ENCODE results near the gene ELMO1.

The ELMO1 gene

GRCh38 chr7:37399876-37400421 is 48.7 kb downstream of the ELMO1 start:
- DNase-seq, result no peak
- no peak overlapping the region for H3K4me3 Mint-ChIP-seq
- H3K27me3 Mint-ChIP-seq, result no peaks in the 10 kb centered on the region
- H3K27ac Mint-ChIP-seq, result no peak overlapping the region
- no peaks in the 10 kb centered on the region for H3K36me3 Mint-ChIP-seq (ENCODE audit: insufficient read depth)
- H3K9me3 Mint-ChIP-seq, result no peaks in the 10 kb centered on the region
- peaks cover 22 to 28% of the 10 kb centered on the region in 2 donors for H3K4me1 Mint-ChIP-seq (ENCODE audit: low read depth in 2 of 2)
- no peak for ATAC-seq (replicated peaks)

DNA sequence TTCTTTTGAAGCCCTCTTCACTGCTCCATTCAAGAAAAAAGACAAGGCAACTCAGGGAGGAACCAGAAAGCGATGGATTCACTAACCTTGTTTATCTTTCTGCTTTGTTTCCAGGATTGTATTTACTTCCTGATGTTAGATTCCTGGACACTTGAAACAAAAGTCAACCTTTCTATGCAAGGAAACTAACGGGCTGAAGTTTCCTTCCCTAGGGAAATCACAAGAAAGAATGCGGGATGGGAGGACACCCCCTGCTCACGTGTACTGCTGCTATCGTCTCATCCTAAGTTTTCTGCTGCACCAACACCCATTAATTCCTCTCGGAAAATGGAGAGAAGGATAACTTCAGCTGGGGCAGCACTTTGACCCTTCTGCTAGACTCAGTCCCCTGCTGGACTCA is 50.3 kb downstream of the ELMO1 start:
- Mint-ChIP-seq H3K4me3 (no peak overlapping the region), H3K4me1 (ENCODE audit: low read depth in 2 of 2) (peaks cover 31 to 43% of the 10 kb centered on the region in 2 donors), H3K27me3 (no peaks in the 10 kb centered on the region), H3K9me3 (no peaks in the 10 kb centered on the region), H3K27ac (no peak overlapping the region), H3K36me3 (ENCODE audit: insufficient read depth) (no peaks in the 10 kb centered on the region)
- no peak for DNase-seq
- no peak for ATAC-seq (replicated peaks)

DNA sequence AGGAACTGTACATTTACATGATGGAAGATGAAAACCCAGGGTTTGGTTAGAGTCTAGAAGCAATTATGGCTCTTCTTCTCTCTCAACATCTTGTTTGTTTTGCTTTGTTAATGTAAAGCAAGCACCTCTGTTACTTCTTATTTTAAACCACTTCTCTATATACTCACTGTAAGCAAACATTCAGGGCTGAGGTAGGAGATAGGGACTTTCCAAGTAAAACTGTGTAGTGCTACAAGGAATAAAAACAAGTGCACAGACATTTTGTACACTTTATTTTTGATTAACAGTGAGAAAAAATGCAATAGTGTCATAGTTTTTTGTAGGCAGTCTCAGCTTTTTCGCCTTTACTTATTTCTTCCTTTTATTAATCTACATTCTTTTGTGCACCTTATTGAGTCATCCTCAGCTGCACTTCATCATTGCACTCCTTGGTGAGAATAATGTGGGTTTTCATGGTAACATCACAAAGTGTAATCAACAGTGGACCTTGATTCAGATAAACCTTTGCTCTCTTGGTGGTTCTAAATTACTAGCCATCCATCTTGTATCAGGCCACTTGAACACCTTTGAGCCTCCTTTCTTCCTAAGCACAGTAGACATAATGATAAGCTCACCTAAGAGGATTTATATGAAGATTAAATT is 52.9 kb downstream of the ELMO1 start:
- no peak for DNase-seq
- H3K36me3 Mint-ChIP-seq (ENCODE audit: insufficient read depth), result no peaks in the 10 kb centered on the region
- H3K4me1 Mint-ChIP-seq (ENCODE audit: low read depth in 2 of 2), result peaks cover 43 to 63% of the 10 kb centered on the region in 2 donors
- no peak overlapping the region for H3K4me3 Mint-ChIP-seq
- H3K27ac Mint-ChIP-seq, result peak overlapping the region; percentile 53 to 62
- ATAC-seq (replicated peaks), result no peak
- H3K9me3 Mint-ChIP-seq, result no peaks in the 10 kb centered on the region
- no peaks in the 10 kb centered on the region for H3K27me3 Mint-ChIP-seq

DNA sequence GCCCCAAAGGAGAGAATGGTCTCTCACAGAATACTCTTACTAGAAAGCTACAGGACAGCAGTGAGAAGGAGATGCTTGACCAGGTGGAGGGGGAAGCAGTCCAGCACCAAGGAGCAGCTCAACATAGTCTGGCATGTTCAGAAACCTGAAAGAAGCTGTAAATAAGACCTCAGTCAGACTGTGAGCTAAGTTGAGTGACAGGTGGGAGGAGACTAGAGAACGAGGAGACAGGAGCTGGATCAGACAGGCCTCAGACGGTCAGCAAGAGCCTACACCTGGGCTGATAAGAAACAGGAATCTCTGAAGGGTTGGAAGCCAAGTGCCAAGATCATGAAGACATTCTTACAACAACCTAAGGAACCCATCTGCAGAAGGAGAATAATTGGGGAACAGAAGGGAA is 54.5 kb downstream of the ELMO1 start:
- DNase-seq (no peak), ATAC-seq (replicated peaks) (no peak)
- Mint-ChIP-seq H3K36me3 (ENCODE audit: insufficient read depth) (no peaks in the 10 kb centered on the region), H3K4me3 (no peak overlapping the region), H3K4me1 (ENCODE audit: low read depth in 2 of 2) (peaks cover 47 to 69% of the 10 kb centered on the region in 2 donors), H3K9me3 (no peaks in the 10 kb centered on the region), H3K27ac (peak overlapping the region; percentile 5 to 69), H3K27me3 (no peaks in the 10 kb centered on the region)

- Mint-ChIP-seq H3K27me3 (no peaks in the 10 kb centered on the region), H3K36me3 (ENCODE audit: insufficient read depth) (no peaks in the 10 kb centered on the region), H3K4me3 (no peak overlapping the region), H3K27ac (peak overlapping the region; percentile 5 to 69), H3K9me3 (no peaks in the 10 kb centered on the region), H3K4me1 (ENCODE audit: low read depth in 2 of 2) (peaks cover 45 to 65% of the 10 kb centered on the region in 2 donors)
- DNase-seq (no peak), ATAC-seq (replicated peaks) (no peak)
Measured at GRCh38 chr7:37393476-37393875, 55.2 kb downstream of the ELMO1 start.

DNA sequence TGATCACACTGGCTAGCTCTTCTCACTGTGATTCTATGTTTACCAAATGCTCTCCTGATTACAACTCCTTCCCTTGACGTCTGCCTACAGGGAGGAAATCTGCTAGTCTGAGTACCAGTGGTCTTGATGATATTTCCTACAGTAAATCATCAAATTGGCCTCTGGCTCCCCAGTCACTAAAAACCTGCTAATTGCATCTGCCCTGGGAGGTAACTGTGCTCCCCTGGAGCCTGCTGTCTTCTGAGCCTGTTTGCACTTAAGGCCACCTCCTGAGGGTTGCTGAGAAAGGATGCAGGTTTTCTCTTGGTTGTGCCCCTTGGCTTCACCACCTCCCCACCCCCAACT is 56.0 kb downstream of the ELMO1 start:
- H3K9me3 Mint-ChIP-seq, result no peaks in the 10 kb centered on the region
- ATAC-seq (replicated peaks), result no peak
- peaks cover 43 to 62% of the 10 kb centered on the region in 2 donors for H3K4me1 Mint-ChIP-seq (ENCODE audit: low read depth in 2 of 2)
- H3K36me3 Mint-ChIP-seq (ENCODE audit: insufficient read depth), result no peaks in the 10 kb centered on the region
- no peak overlapping the region for H3K27ac Mint-ChIP-seq
- H3K4me3 Mint-ChIP-seq, result no peak overlapping the region
- no peak for DNase-seq
- no peaks in the 10 kb centered on the region for H3K27me3 Mint-ChIP-seq

DNA sequence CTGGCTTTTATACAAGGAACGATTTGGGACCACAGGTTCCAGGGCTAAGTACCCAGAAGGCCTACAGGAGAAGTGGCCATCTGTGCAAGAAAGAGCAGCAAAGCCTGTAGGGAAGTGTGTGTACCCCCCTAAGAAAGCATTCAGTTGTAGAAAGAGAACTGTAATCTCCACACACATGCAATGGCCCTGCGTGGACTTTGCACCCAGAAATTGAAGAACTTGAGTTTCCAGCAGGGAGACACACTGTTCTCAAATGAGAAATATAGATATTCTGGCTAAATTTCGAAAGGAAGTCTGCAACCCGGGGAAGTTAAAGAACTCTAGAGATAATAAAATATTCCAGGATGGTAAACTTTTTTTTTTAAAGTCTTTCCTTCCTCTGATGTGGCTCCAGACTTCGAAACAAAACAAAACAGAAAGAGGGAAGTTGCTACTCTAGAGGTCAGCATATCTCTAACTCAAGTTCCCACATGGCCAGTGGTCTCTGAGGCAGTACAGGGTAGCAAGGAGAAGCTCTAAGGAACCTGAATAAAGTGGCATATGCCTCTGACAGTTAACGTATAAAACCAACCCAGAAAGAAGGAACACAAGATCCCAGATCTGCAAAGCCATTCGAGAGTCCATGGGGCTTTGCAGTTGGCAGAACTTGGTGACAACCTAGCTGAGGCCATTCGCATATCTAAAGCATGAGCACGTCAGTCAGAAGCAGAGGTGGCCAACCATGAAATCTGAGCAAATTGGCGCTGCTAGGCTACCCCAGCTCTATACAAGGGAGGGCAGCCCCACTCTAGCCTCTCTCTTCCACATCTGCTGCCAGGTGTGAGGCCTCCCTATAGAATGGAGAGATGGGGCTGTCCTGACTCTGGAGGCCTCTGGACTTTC is 56.6 kb downstream of the ELMO1 start:
- DNase-seq (no peak), ATAC-seq (replicated peaks) (no peak)
- no peaks in the 10 kb centered on the region for H3K36me3 Mint-ChIP-seq (ENCODE audit: insufficient read depth)
- H3K9me3 Mint-ChIP-seq, result no peaks in the 10 kb centered on the region
- no peaks in the 10 kb centered on the region for H3K27me3 Mint-ChIP-seq
- H3K4me1 Mint-ChIP-seq (ENCODE audit: low read depth in 2 of 2), result peaks cover 42 to 61% of the 10 kb centered on the region in 2 donors
- H3K4me3 Mint-ChIP-seq, result no peak overlapping the region
- H3K27ac Mint-ChIP-seq, result no peak overlapping the region

DNA sequence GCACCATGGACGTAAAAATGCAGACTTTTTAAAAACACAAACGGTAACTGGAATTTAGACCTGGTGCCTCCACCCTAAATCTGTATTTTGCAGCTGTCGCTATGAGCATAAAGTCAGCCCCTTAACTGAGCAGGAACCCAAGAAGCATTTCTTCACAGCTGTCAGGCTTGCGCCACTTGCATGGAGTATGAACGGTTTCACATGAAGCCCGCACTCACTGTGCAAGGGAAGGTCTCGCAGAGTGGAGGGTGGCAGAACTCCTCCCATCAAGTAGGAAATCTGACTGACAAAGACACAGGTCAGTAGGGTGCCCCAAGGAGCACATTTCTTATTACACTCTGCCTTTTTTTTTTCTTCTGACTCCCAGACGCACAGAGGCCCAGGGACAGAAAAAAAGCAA is 58.5 kb downstream of the ELMO1 start:
- H3K4me3 Mint-ChIP-seq, result no peak overlapping the region
- peaks cover 41 to 49% of the 10 kb centered on the region in 2 donors for H3K4me1 Mint-ChIP-seq (ENCODE audit: low read depth in 2 of 2)
- no peaks in the 10 kb centered on the region for H3K9me3 Mint-ChIP-seq

DNA sequence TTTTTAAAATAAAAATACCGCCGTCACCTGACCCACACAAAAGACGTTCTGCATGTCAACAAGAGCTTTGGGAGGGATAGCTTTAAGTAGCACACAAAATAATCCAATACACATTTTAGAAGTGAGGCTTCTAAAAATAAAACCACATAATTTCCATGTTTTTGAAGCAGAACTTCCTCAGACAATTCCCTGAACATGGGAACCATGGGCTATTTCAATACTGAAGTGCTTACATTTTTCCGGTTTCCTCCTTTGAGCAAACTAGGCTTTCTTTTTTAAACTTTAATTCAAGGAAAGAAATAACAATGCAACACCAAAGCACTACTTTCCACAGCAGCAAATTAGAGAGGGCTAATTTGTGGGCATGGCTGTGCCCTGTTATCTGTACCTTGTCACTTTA is 59.9 kb downstream of the ELMO1 start:
- Mint-ChIP-seq H3K27ac (peak overlapping the region in 1 of 2 donors; percentile 49), H3K4me1 (ENCODE audit: low read depth in 2 of 2) (peaks cover 33 to 42% of the 10 kb centered on the region in 2 donors), H3K36me3 (ENCODE audit: insufficient read depth) (no peaks in the 10 kb centered on the region), H3K4me3 (no peak overlapping the region), H3K27me3 (no peaks in the 10 kb centered on the region), H3K9me3 (no peaks in the 10 kb centered on the region)
- DNase-seq (no peak), ATAC-seq (replicated peaks) (no peak)

More for the DNA sequence above, 58.5 kb downstream of the ELMO1 start:
- H3K27me3 Mint-ChIP-seq, result no peaks in the 10 kb centered on the region
- no peak overlapping the region for H3K27ac Mint-ChIP-seq
- DNase-seq (no peak), ATAC-seq (replicated peaks) (no peak)
- H3K36me3 Mint-ChIP-seq (ENCODE audit: insufficient read depth), result no peaks in the 10 kb centered on the region

GRCh38 chr7:37385787-37386186 is 62.9 kb downstream of the ELMO1 start:
- Mint-ChIP-seq H3K27ac (no peak overlapping the region), H3K27me3 (no peaks in the 10 kb centered on the region), H3K4me3 (no peak overlapping the region), H3K36me3 (ENCODE audit: insufficient read depth) (no peaks in the 10 kb centered on the region), H3K9me3 (no peaks in the 10 kb centered on the region), H3K4me1 (ENCODE audit: low read depth in 2 of 2) (peaks cover 19 to 27% of the 10 kb centered on the region in 2 donors)
- ATAC-seq (replicated peaks) (no peak), DNase-seq (no peak)

DNA sequence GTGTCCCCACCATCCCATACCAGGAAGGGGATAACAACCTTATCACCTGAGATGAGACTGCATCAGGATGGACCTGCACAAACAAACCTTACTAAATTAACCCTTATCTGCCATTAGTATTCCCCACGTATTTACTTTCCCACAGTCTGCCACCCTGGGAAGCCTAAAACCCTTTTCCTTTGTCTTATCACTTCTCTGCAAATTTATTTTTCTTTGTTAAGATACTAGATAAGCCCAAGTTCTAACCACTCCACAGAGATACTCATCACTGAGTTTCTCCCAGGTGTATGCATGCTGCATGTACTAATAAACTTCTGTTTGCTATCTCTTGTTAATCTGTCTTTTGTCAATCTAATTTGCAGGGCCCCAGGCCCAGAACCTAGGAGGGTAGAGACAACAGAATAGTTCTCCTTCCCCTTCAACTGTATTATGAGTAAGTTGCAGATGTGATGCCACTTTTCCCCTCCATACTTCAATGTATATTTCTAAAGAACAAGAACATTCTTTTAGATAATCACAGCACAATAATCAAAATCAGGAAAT is 66.0 kb downstream of the ELMO1 start:
- H3K4me3 Mint-ChIP-seq, result no peak overlapping the region
- H3K9me3 Mint-ChIP-seq, result no peaks in the 10 kb centered on the region
- peaks cover 16 to 29% of the 10 kb centered on the region in 2 donors for H3K4me1 Mint-ChIP-seq (ENCODE audit: low read depth in 2 of 2)
- ATAC-seq (replicated peaks) (no peak), DNase-seq (no peak)
- H3K36me3 Mint-ChIP-seq (ENCODE audit: insufficient read depth), result no peaks in the 10 kb centered on the region
- H3K27me3 Mint-ChIP-seq, result no peaks in the 10 kb centered on the region
- H3K27ac Mint-ChIP-seq, result no peak overlapping the region

DNA sequence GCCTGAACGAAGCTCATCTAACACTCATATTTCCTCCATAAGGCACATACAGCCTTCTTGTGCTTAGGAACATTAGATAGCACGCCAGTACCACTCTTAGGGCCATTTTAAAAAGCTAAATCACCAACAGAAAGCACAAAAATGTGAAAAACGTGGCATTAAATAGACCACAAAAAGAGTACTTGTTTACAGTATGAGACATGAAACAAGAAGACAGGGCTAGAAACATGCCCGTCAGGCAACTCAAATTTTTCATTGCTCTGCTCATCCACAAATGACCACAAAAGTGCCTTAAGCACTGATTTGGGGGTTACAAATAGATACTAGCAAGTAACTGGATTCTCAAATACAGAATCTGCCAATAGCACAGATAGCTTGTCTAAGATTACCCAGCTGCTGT is 67.8 kb downstream of the ELMO1 start:
- Mint-ChIP-seq H3K9me3 (peaks cover 0 to 2% of the 10 kb centered on the region in 2 donors), H3K36me3 (ENCODE audit: insufficient read depth) (no peaks in the 10 kb centered on the region), H3K4me3 (no peak overlapping the region), H3K27me3 (no peaks in the 10 kb centered on the region), H3K27ac (no peak overlapping the region), H3K4me1 (ENCODE audit: low read depth in 2 of 2) (peaks cover 17 to 40% of the 10 kb centered on the region in 2 donors)
- DNase-seq, result no peak
- no peak for ATAC-seq (replicated peaks)

DNA sequence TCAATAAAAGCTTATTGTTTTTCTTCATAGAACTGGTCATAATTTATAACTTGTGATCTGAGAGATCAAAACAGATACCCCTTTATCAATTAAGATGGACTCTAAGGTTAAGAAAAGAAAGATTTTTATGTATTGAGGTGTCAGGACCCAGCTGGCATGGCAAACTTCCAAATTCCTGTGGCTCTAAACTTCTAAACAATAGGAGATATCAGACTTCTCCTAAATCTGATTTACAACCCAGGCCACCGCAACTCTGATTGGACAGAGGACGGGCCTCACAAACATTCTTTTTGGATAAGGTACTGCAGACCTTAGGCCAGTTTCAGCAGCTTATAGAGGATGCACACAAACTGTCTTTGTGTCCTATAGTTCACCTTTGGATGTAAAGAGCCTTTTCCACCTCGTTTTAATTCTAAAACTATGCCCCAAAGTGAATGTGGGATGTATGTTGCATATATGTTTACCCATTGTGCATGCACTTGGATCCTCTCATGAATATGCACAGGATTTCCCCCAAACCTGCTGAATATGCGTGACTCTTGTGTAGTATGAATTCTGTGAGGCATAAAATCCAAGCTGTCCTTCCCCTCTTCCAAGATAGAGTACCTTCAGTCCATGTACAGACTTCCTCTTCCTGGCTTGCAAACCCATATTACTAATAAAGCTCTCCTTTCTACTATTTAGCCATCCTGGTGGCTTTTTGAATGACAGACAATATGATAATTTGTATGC is 69.0 kb downstream of the ELMO1 start:
- Mint-ChIP-seq H3K9me3 (peaks cover 0 to 2% of the 10 kb centered on the region in 2 donors), H3K4me1 (ENCODE audit: low read depth in 2 of 2) (peaks cover 14 to 32% of the 10 kb centered on the region in 2 donors), H3K4me3 (no peak overlapping the region), H3K27ac (no peak overlapping the region), H3K36me3 (ENCODE audit: insufficient read depth) (no peaks in the 10 kb centered on the region), H3K27me3 (no peaks in the 10 kb centered on the region)
- ATAC-seq (replicated peaks) (no peak), DNase-seq (no peak)

Data from effector memory CD8-positive, alpha-beta T cell (primary cell).